Activated naive CD4-positive, alpha-beta T cell treated with anti-CD3 and anti-CD28 coated beads, Interleukin-2, amount 50 U/mL, for 24 hours (primary cell): ENCODE measurements around the gene ITGB3BP.
"Not testable (repeated sequence)": the region's sequence is repeated elsewhere in the genome, so short reads cannot be mapped to it uniquely, and the experiment has no call there.

Source experiments
- H3K27ac Mint-ChIP-seq: one replicate; pipeline ENCODE4 v1.8.0; 2021; ENCODE audit warnings: mild to moderate bottlenecking, mixed read lengths
- H3K27me3 Mint-ChIP-seq: one replicate; pipeline ENCODE4 v1.8.0; 2021; ENCODE audit warnings: mixed read lengths
- H3K36me3 Mint-ChIP-seq: one replicate; pipeline ENCODE4 v1.8.0; 2021; ENCODE audit warnings: mixed read lengths
- H3K4me1 Mint-ChIP-seq: one replicate; pipeline ENCODE4 v1.8.0; 2021; ENCODE audit warnings: mixed read lengths
- H3K4me3 Mint-ChIP-seq: one replicate; pipeline ENCODE4 v1.8.0; 2021; ENCODE audit warnings: mild to moderate bottlenecking, mixed read lengths
- H3K9me3 Mint-ChIP-seq: one replicate; pipeline ENCODE4 v1.8.0; 2021; ENCODE audit warnings: mixed read lengths

The ITGB3BP gene

DNA sequence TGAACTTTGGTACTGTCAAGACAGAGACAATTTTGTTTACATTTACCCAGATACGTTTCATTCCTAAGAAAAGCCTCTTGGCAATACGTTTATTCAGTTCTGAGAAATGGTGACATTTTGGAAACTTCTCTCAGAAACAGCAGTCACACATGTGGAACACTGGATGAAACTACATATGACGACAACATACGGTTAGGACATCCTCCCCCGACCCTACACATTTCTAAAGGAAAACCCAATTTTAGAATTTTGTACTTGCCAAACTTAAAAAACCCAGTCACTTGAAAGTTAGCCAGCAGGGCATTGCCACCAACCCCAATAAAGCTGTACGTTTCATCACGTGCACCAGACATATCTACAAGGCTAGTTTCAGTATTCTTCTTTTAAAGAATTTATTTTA is 56.8 kb downstream of the ITGB3BP start:
- Mint-ChIP-seq H3K27ac (no peak overlapping the region), H3K4me1 (peaks cover 3% of the 10 kb centered on the region), H3K9me3 (peaks cover 9% of the 10 kb centered on the region), H3K27me3 (no peaks in the 10 kb centered on the region), H3K4me3 (no peak overlapping the region), H3K36me3 (peaks cover 24% of the 10 kb centered on the region)

- peaks cover 26% of the 10 kb centered on the region for H3K36me3 Mint-ChIP-seq
- H3K27ac Mint-ChIP-seq: no peak overlapping the region
- no peak overlapping the region for H3K4me3 Mint-ChIP-seq
- H3K4me1 Mint-ChIP-seq: peaks cover 3% of the 10 kb centered on the region
- H3K9me3 Mint-ChIP-seq: peaks cover 9% of the 10 kb centered on the region
- no peaks in the 10 kb centered on the region for H3K27me3 Mint-ChIP-seq
These were observed 59.8 kb downstream of the ITGB3BP start for GRCh38 chr1:63463248-63463647.

DNA sequence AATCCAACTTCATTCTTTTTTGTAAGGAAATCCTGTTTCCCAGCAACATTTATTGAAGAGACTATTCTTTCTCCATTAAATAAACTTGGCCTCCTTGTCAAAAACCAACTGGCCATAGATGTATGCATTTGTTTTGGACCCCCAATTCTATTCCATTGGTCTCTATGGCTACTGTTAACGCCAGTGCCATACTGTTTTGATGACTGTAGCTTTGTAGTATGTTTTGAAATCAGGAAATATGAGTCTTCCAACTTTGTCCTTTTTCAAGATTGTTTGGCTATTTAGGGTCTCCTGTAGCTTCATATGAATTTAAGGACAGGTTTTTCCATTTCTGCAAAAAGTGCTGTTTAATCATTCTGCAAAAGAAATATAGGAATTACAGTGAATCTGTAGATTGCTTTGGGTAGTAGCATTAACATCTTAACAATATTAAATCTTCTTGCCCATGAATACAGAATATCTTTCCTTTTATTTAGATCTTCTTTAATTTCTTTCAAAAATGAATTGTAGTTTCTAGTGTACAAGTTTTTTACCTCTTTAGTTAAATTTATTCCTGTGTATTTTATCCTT is 61.3 kb downstream of the ITGB3BP start:
- Mint-ChIP-seq H3K27me3 (no peaks in the 10 kb centered on the region), H3K4me1 (peaks cover 3% of the 10 kb centered on the region), H3K27ac (no peak overlapping the region), H3K4me3 (no peak overlapping the region), H3K9me3 (peaks cover 9% of the 10 kb centered on the region), H3K36me3 (peaks cover 28% of the 10 kb centered on the region)

- Mint-ChIP-seq H3K27ac (no peak overlapping the region), H3K4me1 (peaks cover 3% of the 10 kb centered on the region), H3K27me3 (no peaks in the 10 kb centered on the region), H3K4me3 (no peak overlapping the region), H3K36me3 (peaks cover 28% of the 10 kb centered on the region), H3K9me3 (peaks cover 9% of the 10 kb centered on the region)
These were observed 64.3 kb downstream of the ITGB3BP start for GRCh38 chr1:63458750-63459149.

- H3K4me3 Mint-ChIP-seq: no peak overlapping the region
- no peaks in the 10 kb centered on the region for H3K4me1 Mint-ChIP-seq
- H3K27ac Mint-ChIP-seq: no peak overlapping the region
These were observed 68.8 kb downstream of the ITGB3BP start for GRCh38 chr1:63454269-63454668.

DNA sequence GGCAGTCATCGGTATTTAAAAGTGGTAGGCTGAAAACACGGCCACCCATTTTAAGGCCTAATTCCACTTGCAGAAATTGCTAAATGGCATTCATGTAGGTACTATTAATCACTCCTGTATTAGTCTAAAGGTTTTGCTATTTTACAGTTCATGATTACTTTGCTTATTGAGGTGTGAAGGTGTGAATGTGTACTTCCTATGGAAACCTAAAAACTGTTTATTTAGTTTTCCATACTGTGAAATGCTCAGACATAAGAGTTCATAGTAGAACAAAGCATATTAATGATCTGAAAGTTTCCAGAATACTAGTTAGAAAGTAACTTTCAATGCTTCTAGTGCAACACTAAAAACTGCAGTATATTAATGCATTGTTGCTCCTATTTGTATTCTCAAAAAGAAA is 69.8 kb downstream of the ITGB3BP start:
- Mint-ChIP-seq H3K4me1 (no peaks in the 10 kb centered on the region), H3K27ac (no peak overlapping the region), H3K27me3 (no peaks in the 10 kb centered on the region), H3K36me3 (peaks cover 2% of the 10 kb centered on the region), H3K9me3 (no peaks in the 10 kb centered on the region), H3K4me3 (no peak overlapping the region)

More at GRCh38 chr1:63454269-63454668, 68.8 kb downstream of the ITGB3BP start:
- no peaks in the 10 kb centered on the region for H3K27me3 Mint-ChIP-seq
- peaks cover 4% of the 10 kb centered on the region for H3K36me3 Mint-ChIP-seq
- no peaks in the 10 kb centered on the region for H3K9me3 Mint-ChIP-seq

GRCh38 chr1:63450416-63450815 is 72.6 kb downstream of the ITGB3BP start:
- H3K4me1 Mint-ChIP-seq: no peaks in the 10 kb centered on the region
- H3K4me3 Mint-ChIP-seq: no peak overlapping the region
- H3K9me3 Mint-ChIP-seq: no peaks in the 10 kb centered on the region
- H3K36me3 Mint-ChIP-seq: peaks cover 3% of the 10 kb centered on the region
- H3K27me3 Mint-ChIP-seq: no peaks in the 10 kb centered on the region
- no peak overlapping the region for H3K27ac Mint-ChIP-seq

DNA sequence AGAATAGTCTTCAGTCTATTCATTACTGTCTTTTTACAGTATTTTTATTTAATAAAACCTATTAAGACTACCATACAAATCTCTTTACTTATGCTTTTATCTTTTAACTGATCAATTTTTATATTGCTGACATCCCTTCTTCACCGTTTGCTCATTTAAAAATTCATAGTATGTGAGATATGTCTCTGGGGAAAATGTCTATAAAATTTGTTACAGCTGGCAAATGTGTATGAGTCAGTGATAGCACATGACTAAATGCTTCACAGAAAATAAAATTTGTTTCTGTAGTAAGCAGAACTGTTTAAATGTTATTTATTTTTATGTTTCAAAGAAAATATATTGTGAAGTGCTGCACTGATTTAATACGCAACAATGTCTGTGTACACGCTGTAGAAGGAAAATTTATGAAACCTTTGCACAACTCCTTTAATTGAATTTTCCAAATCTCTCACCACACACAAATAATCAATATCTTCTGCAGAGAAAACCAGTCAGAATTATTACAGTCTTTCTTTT is 74.2 kb downstream of the ITGB3BP start:
- Mint-ChIP-seq H3K4me1 (no peaks in the 10 kb centered on the region), H3K27ac (no peak overlapping the region), H3K4me3 (no peak overlapping the region), H3K27me3 (no peaks in the 10 kb centered on the region), H3K9me3 (no peaks in the 10 kb centered on the region), H3K36me3 (peaks cover 3% of the 10 kb centered on the region)

- Mint-ChIP-seq H3K9me3 (no peaks in the 10 kb centered on the region), H3K4me3 (no peak overlapping the region), H3K27ac (no peak overlapping the region), H3K36me3 (no peaks in the 10 kb centered on the region), H3K4me1 (no peaks in the 10 kb centered on the region), H3K27me3 (no peaks in the 10 kb centered on the region)
These were observed 80.9 kb downstream of the ITGB3BP start for GRCh38 chr1:63442141-63442475.

- Mint-ChIP-seq H3K27ac (no peak overlapping the region), H3K4me1 (no peaks in the 10 kb centered on the region), H3K27me3 (no peaks in the 10 kb centered on the region), H3K36me3 (peaks cover 15% of the 10 kb centered on the region), H3K4me3 (no peak overlapping the region), H3K9me3 (no peaks in the 10 kb centered on the region)
These were observed 87.9 kb downstream of the ITGB3BP start for GRCh38 chr1:63435161-63435560.

DNA sequence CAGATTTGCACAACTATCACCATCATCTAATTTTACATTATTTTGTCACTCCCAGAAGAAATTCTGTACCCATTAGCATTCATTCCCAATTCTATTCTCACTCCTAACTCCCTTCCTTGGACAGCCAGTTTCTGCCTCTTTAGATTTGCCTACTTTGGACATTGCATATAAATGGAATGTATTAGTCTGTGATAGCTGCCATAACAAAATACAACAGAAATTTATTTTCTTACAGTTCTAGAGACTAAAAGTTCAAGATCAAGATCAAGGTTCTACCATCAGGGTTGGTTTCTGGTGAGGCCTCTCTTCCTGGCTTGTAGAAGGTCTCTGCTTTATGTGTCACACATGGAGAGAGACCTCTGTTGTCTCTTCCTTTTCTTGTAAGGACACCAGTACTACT is 93.7 kb downstream of the ITGB3BP start:
- Mint-ChIP-seq H3K27ac (no peak overlapping the region), H3K36me3 (peaks cover 26% of the 10 kb centered on the region), H3K4me1 (no peaks in the 10 kb centered on the region), H3K9me3 (no peaks in the 10 kb centered on the region), H3K4me3 (no peak overlapping the region), H3K27me3 (no peaks in the 10 kb centered on the region)

DNA sequence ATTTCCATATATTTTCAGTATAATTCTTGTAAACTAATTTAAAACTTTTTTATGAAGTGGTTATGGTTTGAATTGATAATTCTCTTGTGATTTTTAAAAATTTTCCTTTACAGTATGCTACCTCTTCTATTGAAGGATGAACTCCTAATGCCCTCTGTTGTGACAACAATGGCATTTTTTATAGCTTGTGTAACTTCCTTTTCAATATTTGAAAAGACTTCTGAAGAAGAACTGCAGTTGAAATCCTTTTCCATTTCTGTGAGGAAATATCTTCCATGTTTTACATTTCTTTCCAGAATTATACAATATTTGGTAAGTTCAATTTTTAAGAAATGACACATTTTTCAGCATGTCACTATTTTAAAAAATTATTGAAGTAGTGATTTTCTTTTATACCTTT is 94.2 kb downstream of the ITGB3BP start:
- Mint-ChIP-seq H3K27me3 (no peaks in the 10 kb centered on the region), H3K9me3 (no peaks in the 10 kb centered on the region), H3K4me1 (no peaks in the 10 kb centered on the region), H3K27ac (no peak overlapping the region), H3K4me3 (no peak overlapping the region), H3K36me3 (peaks cover 26% of the 10 kb centered on the region)

GRCh38 chr1:63423649-63424048 is 99.4 kb downstream of the ITGB3BP start:
- Mint-ChIP-seq H3K4me1 (no peaks in the 10 kb centered on the region), H3K36me3 (peaks cover 22% of the 10 kb centered on the region), H3K27ac (no peak overlapping the region), H3K9me3 (no peaks in the 10 kb centered on the region), H3K4me3 (no peak overlapping the region), H3K27me3 (no peaks in the 10 kb centered on the region)

- H3K9me3 Mint-ChIP-seq, H3K27me3 Mint-ChIP-seq, H3K4me3 Mint-ChIP-seq, H3K4me1 Mint-ChIP-seq, H3K27ac Mint-ChIP-seq: not testable (repeated sequence)
- H3K36me3 Mint-ChIP-seq: peaks cover 32% of the 10 kb centered on the region
These were observed 102.3 kb downstream of the ITGB3BP start for GRCh38 chr1:63420746-63421145.

DNA sequence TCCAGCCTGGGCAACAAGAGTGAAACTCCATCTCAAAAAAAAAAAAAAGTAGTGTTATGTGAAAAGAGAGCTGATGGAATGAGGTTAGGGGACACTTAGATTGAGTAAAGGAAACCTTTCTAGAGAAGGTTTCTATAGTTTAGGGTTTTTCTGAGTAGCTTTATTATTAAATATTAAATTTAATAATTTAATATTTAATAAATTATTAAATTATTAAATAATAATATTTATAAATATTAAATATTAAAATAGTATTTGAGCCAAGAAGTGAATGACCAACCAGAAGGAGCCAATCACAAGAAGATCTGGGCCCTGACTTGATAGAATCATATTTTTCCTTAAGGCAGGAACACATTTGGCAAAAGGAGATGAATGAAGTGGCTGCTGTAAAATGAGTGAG is 104.9 kb downstream of the ITGB3BP start:
- Mint-ChIP-seq H3K4me3 (no peak overlapping the region), H3K4me1 (no peaks in the 10 kb centered on the region), H3K36me3 (peaks cover 38% of the 10 kb centered on the region), H3K9me3 (no peaks in the 10 kb centered on the region), H3K27ac (no peak overlapping the region), H3K27me3 (no peaks in the 10 kb centered on the region)

DNA sequence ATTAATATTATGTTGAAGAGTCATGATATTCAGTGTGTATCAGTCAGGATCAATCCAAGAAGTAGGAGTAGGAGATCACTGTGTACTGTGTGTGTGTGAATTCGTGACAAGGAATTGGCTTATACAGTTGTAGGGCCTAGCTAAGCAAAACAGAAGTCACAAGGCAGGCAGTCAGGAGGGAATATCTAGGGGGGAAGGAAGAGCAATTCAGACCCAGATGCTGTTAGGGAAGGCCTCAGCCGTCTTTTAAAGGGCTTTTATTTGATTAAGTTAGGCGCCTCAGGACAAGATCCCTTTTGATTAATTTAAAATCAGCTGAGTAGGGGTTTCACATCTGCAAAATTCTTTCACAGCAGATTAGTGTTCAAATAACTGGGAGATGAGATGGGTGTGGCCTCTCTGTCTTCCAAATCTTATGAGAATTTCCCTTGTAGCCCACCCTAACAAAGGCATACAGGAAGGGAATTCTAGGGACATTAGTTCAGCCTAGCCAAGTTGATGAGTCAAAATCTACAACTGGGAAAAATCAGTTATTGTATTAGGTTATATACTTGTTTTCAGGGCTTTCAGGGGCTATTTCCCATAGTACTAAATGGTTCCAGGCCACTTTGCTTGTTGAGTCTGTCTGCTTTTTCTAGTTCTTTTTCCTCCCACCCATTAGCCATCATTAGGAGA is 108.2 kb downstream of the ITGB3BP start:
- Mint-ChIP-seq H3K27me3 (no peaks in the 10 kb centered on the region), H3K9me3 (no peaks in the 10 kb centered on the region), H3K36me3 (peaks cover 38% of the 10 kb centered on the region), H3K4me3 (no peak overlapping the region), H3K27ac (no peak overlapping the region), H3K4me1 (no peaks in the 10 kb centered on the region)

DNA sequence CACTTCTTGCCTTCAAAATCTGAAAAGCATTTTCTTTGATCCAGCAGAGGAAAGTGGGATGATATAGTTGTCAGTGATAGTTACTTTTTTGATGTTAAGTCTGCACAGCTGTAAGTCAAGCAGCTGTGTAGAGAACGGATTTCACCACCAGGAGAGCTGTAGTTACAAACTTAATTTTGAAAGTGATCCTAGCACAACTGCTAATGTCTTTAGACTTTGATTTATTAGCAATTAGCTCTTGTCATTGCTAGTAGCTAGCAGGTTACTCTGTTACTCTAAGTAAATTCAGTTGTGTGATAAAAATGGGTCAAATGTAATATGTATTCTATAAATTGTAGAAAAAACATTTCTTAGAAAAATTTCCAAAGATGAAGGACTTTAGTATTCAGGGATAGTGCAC is 109.6 kb downstream of the ITGB3BP start:
- no peaks in the 10 kb centered on the region for H3K4me1 Mint-ChIP-seq
- H3K27me3 Mint-ChIP-seq: no peaks in the 10 kb centered on the region
- peaks cover 32% of the 10 kb centered on the region for H3K36me3 Mint-ChIP-seq
- H3K4me3 Mint-ChIP-seq: no peak overlapping the region
- no peak overlapping the region for H3K27ac Mint-ChIP-seq
- H3K9me3 Mint-ChIP-seq: no peaks in the 10 kb centered on the region
